Cortex of kidney (tissue), 1 donor: ENCODE results near the gene RASGRF2.

Experiments
- DNase-seq: peaks from one replicate; lab custom pipeline; 2025; lab: John Stamatoyannopoulos, UW

RASGRF2 gene

DNA sequence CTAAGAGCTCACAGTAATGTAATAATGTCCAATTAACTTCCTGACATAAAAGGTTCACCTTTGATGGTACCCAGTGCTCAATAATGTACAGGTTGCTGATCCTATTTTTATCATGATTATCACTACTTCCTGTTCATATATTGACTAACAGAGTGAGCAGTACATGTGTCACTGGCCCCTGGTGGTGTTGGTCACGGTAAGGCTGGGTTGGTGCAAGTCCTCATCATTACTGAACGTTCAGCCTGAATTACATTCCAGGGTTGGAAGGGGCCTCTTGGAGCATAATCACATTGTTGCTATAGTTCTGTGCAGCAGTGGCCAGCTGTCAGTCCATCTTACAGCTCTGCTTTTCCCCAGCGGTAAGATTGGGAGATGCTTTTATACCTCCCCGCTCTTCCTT is 248.7 kb downstream of the RASGRF2 start:
- DNase-seq, result no peak

DNA sequence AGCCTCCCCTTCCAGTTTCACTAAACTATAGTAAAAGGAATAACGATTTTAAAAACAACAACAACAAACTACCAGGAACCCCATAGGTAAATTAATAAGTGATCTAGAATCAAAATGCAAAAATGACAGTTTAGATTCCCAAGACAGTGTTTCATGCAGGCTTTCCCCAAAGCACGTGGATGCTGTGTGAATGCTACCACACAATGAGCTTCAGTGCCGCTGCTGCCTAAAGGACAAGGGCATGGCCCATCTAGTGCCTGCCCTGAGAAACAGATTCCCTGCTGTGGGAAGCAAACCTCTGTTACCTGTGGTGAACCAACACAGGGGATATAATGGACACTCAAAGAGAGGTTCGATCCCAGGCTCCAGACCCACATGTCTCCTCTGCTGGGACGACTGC is 249.2 kb downstream of the RASGRF2 start:
- DNase-seq, result no peak

- DNase-seq, result no peak
Measured at GRCh38 chr5:81209869-81210493, 249.8 kb downstream of the RASGRF2 start.

- DNase-seq, result no peak
Measured at GRCh38 chr5:81212211-81212751, 252.1 kb downstream of the RASGRF2 start.

- DNase-seq, result no peak
Measured at GRCh38 chr5:81213070-81213469, 252.9 kb downstream of the RASGRF2 start.

- DNase-seq, result no peak
Measured at GRCh38 chr5:81214848-81215247, 254.7 kb downstream of the RASGRF2 start.

DNA sequence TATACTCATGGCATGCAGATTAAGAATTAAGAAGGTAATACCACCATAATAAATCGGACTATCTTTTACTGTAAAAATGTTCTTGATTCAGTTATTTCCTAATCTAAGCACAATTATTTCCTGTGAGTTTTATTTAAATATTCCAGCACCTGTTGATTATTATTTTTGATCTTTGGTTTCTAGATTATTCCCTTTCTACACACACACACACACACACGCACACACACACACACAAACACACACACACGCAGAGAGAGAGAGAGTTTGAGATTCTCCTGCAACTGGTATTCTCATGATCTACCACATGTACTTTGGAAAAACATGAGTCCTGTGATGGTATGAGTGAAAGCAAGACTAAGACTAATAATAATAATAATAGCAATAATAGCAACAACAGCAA is 256.0 kb downstream of the RASGRF2 start:
- no peak for DNase-seq

GRCh38 chr5:81219389-81219788 is 259.2 kb downstream of the RASGRF2 start:
- DNase-seq, result no peak

GRCh38 chr5:81222285-81222684 is 262.1 kb downstream of the RASGRF2 start:
- no peak for DNase-seq

DNA sequence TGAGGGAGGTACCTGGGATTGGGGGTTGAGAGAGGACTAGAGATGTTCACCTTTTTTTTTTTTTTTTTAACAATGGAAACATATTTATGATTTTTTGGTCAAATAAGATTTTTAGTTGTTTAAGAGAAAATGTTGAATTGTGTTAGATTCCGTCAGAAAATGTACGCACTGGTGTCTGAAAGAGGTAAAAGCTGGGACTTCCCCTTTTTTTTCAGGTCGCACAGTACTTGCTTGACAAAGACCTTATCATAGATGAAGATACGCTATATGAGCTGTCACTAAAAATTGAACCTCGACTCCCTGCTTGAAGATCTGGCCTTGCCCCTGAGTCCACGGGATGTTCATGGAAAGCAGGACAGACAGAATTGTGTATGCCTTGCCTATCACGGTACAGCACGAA is 265.3 kb downstream of the RASGRF2 start:
- DNase-seq, result no peak

DNA sequence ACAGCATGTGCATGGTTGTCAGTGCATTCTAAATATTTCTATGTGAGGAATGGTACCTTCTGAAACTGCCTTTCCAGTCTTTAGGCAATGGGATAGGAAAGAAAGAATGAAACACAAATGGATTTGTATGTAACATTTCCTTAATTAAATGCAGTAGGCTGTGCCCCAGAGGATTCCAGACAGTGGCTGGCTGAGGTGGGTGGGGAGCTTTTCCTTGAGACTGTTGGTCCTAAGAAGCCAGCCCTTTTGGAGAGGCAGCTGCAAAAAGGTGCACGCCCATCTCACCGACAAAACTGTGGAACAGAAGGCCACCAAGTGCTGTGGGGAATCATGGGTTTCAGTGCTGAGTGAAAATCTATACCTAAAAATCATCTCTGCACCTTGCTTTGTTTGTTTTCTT is 266.1 kb downstream of the RASGRF2 start:
- no peak for DNase-seq

DNA sequence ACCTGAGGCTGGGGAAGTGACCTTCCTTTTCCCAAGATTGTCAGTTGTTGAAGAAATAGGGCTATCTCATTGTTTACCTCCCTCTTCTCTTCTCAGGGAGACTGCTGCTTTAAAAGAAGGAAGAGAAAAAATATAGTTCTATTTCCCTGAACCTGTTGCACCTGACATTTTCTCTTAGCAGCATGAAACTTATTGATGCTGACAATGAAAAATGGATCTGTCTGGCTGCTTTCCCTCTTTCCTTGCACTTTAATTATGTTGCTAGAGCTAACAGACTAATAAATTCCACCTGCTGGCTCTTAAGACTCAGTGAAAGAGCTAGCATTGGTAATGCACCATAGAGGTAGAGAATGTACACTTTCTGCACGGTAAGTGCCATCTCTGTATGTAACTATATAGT is 266.8 kb downstream of the RASGRF2 start:
- no peak for DNase-seq

DNA sequence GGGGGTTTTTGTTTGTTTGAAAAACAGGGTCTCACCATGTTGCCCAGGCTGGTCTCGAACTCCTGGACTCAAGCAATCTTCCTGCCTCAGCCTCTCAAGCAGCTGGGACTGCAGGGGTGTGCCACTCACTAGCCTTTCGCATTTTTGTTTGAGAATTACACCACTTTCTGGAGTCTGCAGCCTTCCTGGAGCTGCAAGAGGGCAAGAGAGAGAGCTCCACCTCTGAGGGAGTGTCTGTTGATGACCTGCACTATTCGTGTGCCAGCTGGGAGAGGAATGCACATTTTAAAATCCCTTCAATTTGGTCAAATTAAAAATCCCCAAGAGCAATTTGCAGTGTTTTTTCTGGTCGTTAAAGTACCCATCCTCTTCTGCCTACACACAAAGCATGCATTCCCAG is 267.9 kb downstream of the RASGRF2 start:
- no peak for DNase-seq

DNA sequence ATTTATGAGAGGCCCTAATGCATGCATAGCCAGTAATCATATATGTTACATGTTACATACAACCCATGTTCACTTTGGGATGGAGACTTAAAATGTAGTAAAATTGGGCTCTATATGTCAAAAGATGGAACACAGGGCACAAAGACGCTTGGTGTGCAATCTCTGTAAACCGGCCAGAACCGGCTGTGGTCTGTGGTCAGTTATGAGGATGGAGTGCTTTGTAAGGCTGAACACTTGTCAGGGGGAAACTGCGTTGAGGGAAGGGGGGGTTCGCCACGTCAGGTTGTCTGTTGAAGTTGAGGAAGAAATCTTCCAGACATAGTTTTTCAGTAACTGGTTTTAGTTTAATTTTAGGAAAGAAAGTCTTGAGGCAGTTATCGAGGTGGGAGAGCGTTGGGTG is 270.3 kb downstream of the RASGRF2 start:
- no peak for DNase-seq

DNA sequence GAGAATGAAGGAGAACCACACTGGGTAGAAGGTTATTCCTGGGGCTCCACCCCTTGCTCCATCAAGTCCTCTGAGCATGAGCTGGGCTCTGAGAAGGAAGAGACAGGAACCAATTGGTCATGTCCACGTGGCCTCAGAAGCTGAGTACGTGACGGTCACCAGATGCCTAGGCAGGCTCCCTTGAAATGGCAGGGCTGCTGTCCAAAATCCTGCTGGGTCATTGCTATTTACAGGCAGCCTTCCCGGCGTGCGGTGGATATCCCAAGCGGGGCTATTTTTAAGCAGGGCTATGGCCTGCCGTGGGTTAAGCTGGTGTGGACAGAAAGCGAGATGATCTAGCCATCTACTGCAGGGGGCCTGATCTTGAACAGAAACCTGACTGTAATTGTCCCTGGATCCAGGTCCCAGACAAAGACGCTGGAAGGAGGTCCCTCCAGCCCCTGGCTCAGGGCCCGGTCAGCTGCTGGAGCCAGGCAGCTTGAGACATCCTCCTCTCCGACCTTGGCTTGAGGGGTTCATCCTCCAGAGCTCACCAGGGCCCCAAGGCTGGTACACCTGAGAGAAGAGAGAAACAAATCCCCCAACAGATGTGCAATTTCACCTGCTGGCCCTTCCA is 272.4 kb downstream of the RASGRF2 start:
- DNase-seq, result no peak

- DNase-seq, result peak; percentile 17
Measured at GRCh38 chr5:81233080-81233634, 273.0 kb downstream of the RASGRF2 start, which contains the start of gene CKMT2. TSS of gene CKMT2 (plus strand) at chr5:81233322. CDS start at chr5:81251133, 17,811 bp downstream.

DNA sequence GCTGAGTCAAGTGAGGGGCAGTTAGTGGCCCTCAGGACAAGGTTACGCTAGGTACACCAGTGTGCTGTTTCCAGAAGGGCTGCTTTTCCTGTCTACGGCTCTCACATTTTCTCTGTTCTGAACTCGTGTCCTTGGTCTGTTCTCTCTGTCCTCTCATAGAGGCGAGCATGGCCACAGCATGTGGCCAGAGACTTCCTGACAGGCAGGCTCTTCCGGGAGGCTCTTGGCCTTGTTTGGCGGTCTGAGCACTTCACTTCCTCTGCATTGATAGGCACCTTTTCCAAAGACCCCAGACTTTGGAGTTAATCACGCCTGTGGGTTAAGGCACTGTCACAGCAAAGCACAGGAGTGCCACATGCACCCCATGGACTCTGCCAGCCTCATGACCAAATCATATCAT is 274.1 kb downstream of the RASGRF2 start:
- no peak for DNase-seq

GRCh38 chr5:81234801-81235200 is 274.6 kb downstream of the RASGRF2 start:
- DNase-seq, result no peak

GRCh38 chr5:81235287-81236072 is 275.3 kb downstream of the RASGRF2 start:
- no peak for DNase-seq

DNA sequence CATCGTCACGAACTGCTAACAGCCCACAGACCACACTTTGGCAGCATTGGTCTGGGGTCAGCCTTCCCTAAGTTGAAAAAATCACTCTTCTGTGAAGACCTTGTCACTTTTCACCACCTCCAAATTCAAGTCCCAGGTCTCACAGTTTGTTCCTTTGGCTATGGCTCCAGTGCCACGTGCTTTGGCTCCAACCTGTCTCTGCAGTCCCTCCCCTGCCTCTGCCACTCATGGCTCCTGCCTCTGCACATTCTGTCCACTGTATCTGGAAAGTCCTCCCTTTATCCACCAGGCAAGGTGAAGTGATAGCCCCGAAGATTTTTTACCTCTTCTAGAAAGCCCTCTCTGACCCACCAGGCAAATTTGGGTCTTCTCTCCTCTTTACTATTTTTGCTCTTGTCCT is 278.3 kb downstream of the RASGRF2 start:
- DNase-seq, result no peak

DNA sequence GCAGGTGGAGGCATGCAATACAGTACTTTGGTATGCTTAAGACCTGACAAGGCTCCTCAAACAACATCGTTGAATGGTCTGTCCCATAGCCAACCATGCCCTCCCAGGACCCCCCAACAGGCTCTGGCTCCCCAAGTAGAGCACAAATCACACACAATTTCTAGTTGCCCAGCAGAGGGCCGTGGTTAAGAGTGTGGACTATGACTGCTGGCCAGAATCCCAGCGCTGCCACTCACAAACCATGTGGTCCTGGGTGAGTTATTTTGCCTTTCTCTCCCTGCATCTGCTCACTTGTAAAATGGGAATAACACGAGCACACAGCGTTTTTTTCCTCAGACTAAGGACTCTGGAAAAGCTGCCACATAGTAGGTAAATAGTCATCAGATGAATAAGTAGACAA is 279.4 kb downstream of the RASGRF2 start:
- DNase-seq, result no peak

DNA sequence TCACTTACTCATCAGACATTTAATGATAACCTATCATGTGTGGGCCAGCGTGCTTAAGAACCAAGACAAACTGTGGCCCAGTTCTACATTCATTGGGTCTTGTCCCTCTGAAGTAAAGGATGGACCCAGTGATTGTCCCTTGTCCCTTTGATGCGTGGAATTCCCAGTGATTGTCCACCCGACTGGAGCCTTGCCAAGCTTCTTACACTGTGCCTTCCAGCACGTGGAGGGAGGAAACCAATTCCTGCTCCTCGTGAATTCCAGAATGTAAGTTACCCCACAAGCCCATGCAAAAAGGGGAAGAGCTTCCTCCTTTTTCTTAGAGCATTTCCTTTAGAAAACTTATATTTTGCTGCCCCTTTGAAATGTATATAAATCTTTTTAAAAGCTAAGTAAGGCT is 280.8 kb downstream of the RASGRF2 start:
- DNase-seq, result no peak
